Measurements from ENCODE around the gene ATXN7L1. TPM values are rescaled to one million over a fixed set of nuclear protein-coding genes. Genes with fewer than 3 reads are reported as not detected.

The ATXN7L1 gene
- total RNA-seq, 1 donor from 2014 or later, result 3.7 TPM

GRCh38 chr7:105831824-105832535 is 44.4 kb downstream of the ATXN7L1 start:
- intact Hi-C loops (cut with micrococcal nuclease), result no loop called here
- DNase-seq, result no peak
- ATAC-seq, result no peak

- ATAC-seq (no peak), DNase-seq (no peak)
- intact Hi-C loops (cut with micrococcal nuclease), result no loop called here
Measured at GRCh38 chr7:105831302-105831620, 45.1 kb downstream of the ATXN7L1 start.

- intact Hi-C loops (cut with micrococcal nuclease), result no loop called here
- DNase-seq, result no peak
- no peak for ATAC-seq
Measured at GRCh38 chr7:105830405-105831301, 45.7 kb downstream of the ATXN7L1 start.

DNA sequence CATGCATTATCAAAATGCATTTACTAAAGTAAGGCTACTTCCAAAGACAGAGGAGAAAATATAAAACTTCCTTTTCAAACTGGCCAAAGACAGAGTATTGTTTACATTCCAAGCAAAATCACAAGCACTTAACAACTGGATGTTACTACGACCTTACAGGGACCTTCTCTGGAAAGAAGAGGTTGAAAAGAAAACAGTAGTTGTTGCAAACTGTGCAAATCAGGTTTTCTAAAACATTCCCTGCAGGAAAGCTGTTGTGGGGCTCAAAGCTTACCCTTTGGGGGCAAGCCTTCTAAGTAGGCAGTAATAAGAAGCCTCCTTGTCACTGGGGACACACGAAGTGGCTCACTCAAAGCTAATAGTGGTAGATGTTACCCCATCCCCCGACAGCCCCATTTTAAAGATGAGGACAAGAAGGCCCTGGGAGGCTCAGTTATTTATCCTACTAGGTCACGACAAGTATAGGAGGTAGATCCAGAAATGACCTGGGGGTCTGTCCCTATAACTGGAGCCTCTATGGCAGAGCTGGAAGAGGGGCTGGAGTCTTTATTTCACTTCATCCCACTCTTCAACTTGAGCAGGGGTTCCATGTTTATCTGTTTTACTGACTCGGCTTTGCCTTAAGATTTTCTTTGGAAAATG is 46.6 kb downstream of the ATXN7L1 start:
- DNase-seq, result no peak
- intact Hi-C loops (cut with micrococcal nuclease), result no loop called here
- ATAC-seq, result no peak

DNA sequence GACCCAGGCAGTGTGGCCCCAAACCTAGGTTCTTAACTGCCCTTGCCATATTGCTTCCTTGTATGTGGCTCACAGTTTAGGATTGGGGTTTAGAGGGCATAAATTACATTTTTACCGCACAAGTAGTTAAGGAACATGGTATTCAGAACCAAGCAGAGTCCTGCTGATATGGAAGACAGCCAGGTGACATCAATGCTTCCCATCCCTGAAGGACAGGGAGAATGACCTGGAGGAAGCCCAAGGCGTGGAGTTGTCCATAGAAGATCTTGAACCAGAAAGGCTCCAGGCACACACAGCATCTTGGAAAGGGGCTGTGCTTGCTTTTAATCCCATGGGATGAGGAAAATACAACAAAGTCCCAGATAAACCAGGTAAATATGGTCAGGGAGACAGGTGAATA is 48.3 kb downstream of the ATXN7L1 start:
- no peak for ATAC-seq
- no peak for DNase-seq
- intact Hi-C loops (cut with micrococcal nuclease), result no loop called here

- intact Hi-C loops (cut with micrococcal nuclease), result no loop called here
- DNase-seq, result no peak
- ATAC-seq, result no peak
Measured at GRCh38 chr7:105827151-105827875, 49.1 kb downstream of the ATXN7L1 start.

DNA sequence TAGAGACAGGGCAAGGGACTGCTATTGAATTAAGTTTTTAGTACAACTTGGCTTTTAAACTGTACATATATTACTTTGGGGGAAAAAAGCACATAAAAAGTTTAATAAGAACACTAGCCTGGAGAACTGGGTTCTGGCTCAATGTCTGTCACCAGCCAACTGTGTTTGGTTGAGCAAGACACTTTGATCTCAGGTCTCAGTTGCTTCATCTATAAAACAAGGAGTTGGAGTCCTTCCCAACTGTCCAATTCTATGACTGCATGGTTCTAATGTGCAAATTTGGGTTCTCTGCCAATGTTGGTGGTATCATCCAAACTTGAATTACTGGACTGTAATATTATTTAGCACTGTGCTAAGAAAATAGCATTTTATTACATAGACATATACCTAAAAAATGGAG is 50.3 kb downstream of the ATXN7L1 start:
- ATAC-seq, result no peak
- DNase-seq, result no peak

GRCh38 chr7:105825371-105825770 is 51.0 kb downstream of the ATXN7L1 start:
- ATAC-seq, result no peak
- DNase-seq, result no peak
- intact Hi-C loops (cut with micrococcal nuclease), result no loop called here

More for the DNA sequence above, 50.3 kb downstream of the ATXN7L1 start:
- intact Hi-C loops (cut with micrococcal nuclease), result no loop called here

DNA sequence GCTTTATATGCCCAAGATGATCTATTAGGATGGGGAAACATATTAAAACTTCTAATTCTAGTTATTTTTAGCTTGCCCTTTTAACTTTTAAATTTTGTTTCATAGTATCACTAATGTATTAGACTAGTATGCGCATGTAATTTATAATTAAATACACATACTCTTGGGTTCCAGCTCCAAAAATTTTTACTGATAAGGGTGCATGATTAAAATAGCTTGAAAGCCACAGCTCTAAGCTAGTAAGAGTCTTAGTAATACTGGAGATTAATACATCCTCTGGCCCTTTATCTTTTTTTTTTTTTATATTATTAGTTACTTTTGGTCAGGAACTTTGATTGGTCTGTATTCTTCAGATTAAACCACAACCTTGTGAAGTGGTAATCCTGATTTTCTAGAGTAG is 53.6 kb downstream of the ATXN7L1 start:
- ATAC-seq (no peak), DNase-seq (no peak)
- intact Hi-C loops (cut with micrococcal nuclease), result no loop called here

- ATAC-seq (no peak), DNase-seq (no peak)
- intact Hi-C loops (cut with micrococcal nuclease), result no loop called here
Measured at GRCh38 chr7:105821527-105821926, 54.9 kb downstream of the ATXN7L1 start.

GRCh38 chr7:105820363-105821066 is 55.9 kb downstream of the ATXN7L1 start:
- intact Hi-C loops (cut with micrococcal nuclease), result no loop called here
- no peak for DNase-seq
- no peak for ATAC-seq

DNA sequence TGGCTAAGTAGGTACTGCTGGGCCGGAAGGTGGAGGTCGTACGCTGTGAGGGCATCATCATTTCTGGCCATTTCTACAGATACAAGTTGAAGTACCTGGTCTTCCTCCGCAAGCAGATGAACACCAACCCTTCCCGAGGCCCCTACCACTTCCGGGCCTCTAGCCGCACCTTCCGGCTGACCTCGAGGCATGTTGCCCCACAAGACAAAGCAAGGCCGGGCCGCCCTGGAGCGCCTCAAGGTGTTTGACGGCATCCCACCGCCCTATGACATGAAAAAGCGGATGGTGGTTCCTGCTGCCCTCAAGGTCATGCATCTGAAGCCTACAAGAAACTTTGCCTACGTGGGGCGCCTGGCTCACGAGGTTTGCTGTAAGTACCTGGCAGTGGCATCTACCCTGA is 56.8 kb downstream of the ATXN7L1 start:
- DNase-seq, result no peak

GRCh38 chr7:105816954-105817615 is 59.3 kb downstream of the ATXN7L1 start:
- ATAC-seq (no peak), DNase-seq (no peak)
- intact Hi-C loops (cut with micrococcal nuclease), result no loop called here

More for the DNA sequence above, 56.8 kb downstream of the ATXN7L1 start:
- ATAC-seq, result no peak
- intact Hi-C loops (cut with micrococcal nuclease), result no loop called here

- DNase-seq (no peak), ATAC-seq (no peak)
- intact Hi-C loops (cut with micrococcal nuclease), result no loop called here
Measured at GRCh38 chr7:105816266-105816843, 60.0 kb downstream of the ATXN7L1 start.

GRCh38 chr7:105815576-105815975 is 60.8 kb downstream of the ATXN7L1 start:
- DNase-seq, result no peak
- intact Hi-C loops (cut with micrococcal nuclease), result no loop called here
- no peak for ATAC-seq

DNA sequence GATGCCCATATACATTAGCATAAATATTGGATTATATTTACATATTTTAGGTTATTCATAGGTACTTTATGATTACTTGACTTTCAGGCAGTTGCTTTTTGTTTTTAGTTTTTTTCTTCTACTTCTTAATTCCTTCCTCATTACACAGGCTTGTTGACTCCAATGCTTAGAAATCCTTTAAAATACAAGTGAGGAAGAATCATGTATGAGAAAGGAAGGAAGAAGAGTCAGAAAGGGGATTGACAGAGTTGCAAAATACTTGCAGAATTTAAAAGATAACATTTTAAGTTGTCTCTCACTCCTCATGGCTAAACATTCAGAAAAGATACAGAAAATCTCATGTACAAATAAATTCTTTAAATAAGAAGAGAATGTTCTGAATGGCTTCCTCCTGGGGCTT is 61.9 kb downstream of the ATXN7L1 start:
- no peak for DNase-seq

GRCh38 chr7:105811189-105811847 is 65.1 kb downstream of the ATXN7L1 start:
- DNase-seq (no peak), ATAC-seq (no peak)
- intact Hi-C loops (cut with micrococcal nuclease), result no loop called here

More for the DNA sequence above, 61.9 kb downstream of the ATXN7L1 start:
- ATAC-seq, result no peak
- intact Hi-C loops (cut with micrococcal nuclease), result no loop called here

DNA sequence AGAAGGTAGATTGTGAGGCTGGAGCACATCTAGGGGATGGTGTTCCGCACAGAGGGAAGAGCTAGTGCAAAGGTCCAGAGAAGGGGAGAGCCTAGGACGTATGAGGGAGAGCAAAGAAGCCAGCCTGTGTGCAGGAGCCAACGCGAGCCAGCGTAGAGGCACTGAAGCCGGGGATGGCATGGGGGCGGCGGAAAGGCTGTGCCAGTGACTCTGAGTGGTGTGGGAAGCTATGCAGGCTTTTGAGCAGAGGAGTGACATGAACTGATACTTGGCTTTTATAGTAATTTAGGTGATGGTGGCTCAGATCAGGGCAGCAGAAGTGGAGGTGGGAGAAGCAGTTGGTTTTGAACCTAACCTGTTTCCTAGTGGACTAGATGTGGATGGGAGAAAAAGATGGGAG is 65.8 kb downstream of the ATXN7L1 start:
- DNase-seq (no peak), ATAC-seq (no peak)
- intact Hi-C loops (cut with micrococcal nuclease), result no loop called here
